NCI-H1048 (cell line): ENCODE data around the gene SLC25A21.
"Not testable (repeated sequence)": the region's sequence is repeated elsewhere in the genome, so short reads cannot be mapped to it uniquely, and the experiment has no call there.

Experiments
- DNase-seq: peaks from one replicate; lab custom pipeline; 2025; lab: John Stamatoyannopoulos, UW

The SLC25A21 gene

GRCh38 chr14:36986407-36986806, 186.0 kb downstream of the SLC25A21 start:
- DNase-seq = no peak

- DNase-seq = no peak
Measured at GRCh38 chr14:36981832-36982529, 190.4 kb downstream of the SLC25A21 start.

GRCh38 chr14:36980413-36980812, 192.0 kb downstream of the SLC25A21 start:
- DNase-seq = not testable (repeated sequence)

- DNase-seq = no peak
Measured at GRCh38 chr14:36979863-36980262, 192.5 kb downstream of the SLC25A21 start.

- DNase-seq = no peak
Measured at GRCh38 chr14:36976571-36977023, 195.8 kb downstream of the SLC25A21 start.

- DNase-seq = no peak
Measured at GRCh38 chr14:36975834-36976233, 196.6 kb downstream of the SLC25A21 start.

GRCh38 chr14:36974985-36975384, 197.4 kb downstream of the SLC25A21 start:
- DNase-seq = no peak

GRCh38 chr14:36973806-36974442, 198.5 kb downstream of the SLC25A21 start:
- no peak for DNase-seq

- no peak for DNase-seq
Measured at GRCh38 chr14:36971263-36971855, 201.0 kb downstream of the SLC25A21 start.

- no peak for DNase-seq
Measured at GRCh38 chr14:36967892-36968555, 204.4 kb downstream of the SLC25A21 start.

GRCh38 chr14:36955967-36956366, 216.4 kb downstream of the SLC25A21 start:
- no peak for DNase-seq

GRCh38 chr14:36955376-36955775, 217.0 kb downstream of the SLC25A21 start:
- DNase-seq = no peak

GRCh38 chr14:36952689-36953088, 219.7 kb downstream of the SLC25A21 start:
- DNase-seq = no peak

GRCh38 chr14:36951380-36951911, 221.0 kb downstream of the SLC25A21 start:
- no peak for DNase-seq

- no peak for DNase-seq
Measured at GRCh38 chr14:36950812-36951211, 221.6 kb downstream of the SLC25A21 start.

- no peak for DNase-seq
Measured at GRCh38 chr14:36949371-36949770, 223.0 kb downstream of the SLC25A21 start.

GRCh38 chr14:36948157-36948859, 224.1 kb downstream of the SLC25A21 start:
- no peak for DNase-seq

GRCh38 chr14:36947362-36947761, 225.0 kb downstream of the SLC25A21 start:
- no peak for DNase-seq

GRCh38 chr14:36946872-36947271, 225.5 kb downstream of the SLC25A21 start:
- DNase-seq = no peak

- DNase-seq = no peak
Measured at GRCh38 chr14:36944307-36945010, 227.9 kb downstream of the SLC25A21 start.
